Liver (tissue), 9 donors: ENCODE measurements around the gene SPTBN4. TPM values are rescaled to one million over a fixed set of nuclear protein-coding genes. Genes with fewer than 3 reads are reported as not detected.

Source experiments
- DNase-seq: peaks from one replicate; pipeline ENCODE4 v3.0.0-alpha.2; 2017; ENCODE audit warnings: low spot score
- H3K27ac ChIP-seq, 2 donors: one replicate each; pipeline ENCODE4 v1.7.0; 2013; ENCODE audit warnings: inconsistent platforms in 2 of 2, low read length in 2 of 2, control low read depth in 1 of 2, low read depth in 1 of 2, mild to moderate bottlenecking in 1 of 2
- H3K27me3 ChIP-seq, 4 donors: one replicate each; pipeline versions ENCODE4 v1.6.1 to v1.7.0; 2013; ENCODE audit warnings: low read length in 3 of 4, inconsistent platforms in 1 of 4, mild to moderate bottlenecking in 1 of 4, moderate library complexity in 1 of 4; ENCODE audit not compliant: control insufficient read depth in 4 of 4, insufficient read depth in 4 of 4
- H3K36me3 ChIP-seq, 4 donors: one replicate each; pipeline versions ENCODE4 v1.6.1 to v1.7.0; 2013; ENCODE audit warnings: low read length in 3 of 4, mild to moderate bottlenecking in 3 of 4, low read depth in 1 of 4, moderate library complexity in 1 of 4; ENCODE audit not compliant: control insufficient read depth in 4 of 4, insufficient read depth in 3 of 4
- H3K4me1 ChIP-seq, 4 donors: one replicate each; pipeline versions ENCODE4 v1.6.1 to v1.7.0; 2013; ENCODE audit warnings: low read length in 3 of 4, mild to moderate bottlenecking in 3 of 4, moderate library complexity in 1 of 4; ENCODE audit not compliant: control insufficient read depth in 4 of 4, insufficient read depth in 4 of 4
- H3K4me3 ChIP-seq, 3 donors: one replicate each; pipeline versions ENCODE4 v1.6.1 to v1.7.0; 2013; ENCODE audit warnings: low read length in 3 of 3, control low read depth in 1 of 3, low read depth in 1 of 3, mild to moderate bottlenecking in 1 of 3
- H3K9ac ChIP-seq, 2 donors: one replicate each; pipeline ENCODE4 v1.7.0; 2013; ENCODE audit warnings: low read length in 2 of 2, mild to moderate bottlenecking in 2 of 2, moderate library complexity in 2 of 2, control low read depth in 1 of 2, low read depth in 1 of 2
- H3K9me3 ChIP-seq, 4 donors: one replicate each; pipeline versions ENCODE4 v1.6.1 to v1.7.0; 2013; ENCODE audit warnings: low read length in 3 of 4; ENCODE audit not compliant: control insufficient read depth in 4 of 4
- ATF3 ChIP-seq: IDR thresholded peaks from 2 replicates; pipeline ENCODE4 v1.6.1; 2016; ENCODE audit warnings: antibody characterized with exemption
- CTCF ChIP-seq: fragments of 150-350 bp; IDR thresholded peaks from 2 replicates; pipeline ENCODE4 v1.5.1; 2017; ENCODE audit warnings: improper control_type of control experiment, low read depth, low read length; ENCODE audit not compliant: missing input control
- EGR1 ChIP-seq, 2 donors: IDR thresholded peaks; 2 replicates each; pipeline ENCODE4 v1.6.1; 2016 to 2018; ENCODE audit warnings: antibody characterized with exemption in 2 of 2, low read depth in 2 of 2
- FOXA1 ChIP-seq: IDR thresholded peaks from 2 replicates; pipeline ENCODE4 v1.6.1; 2016; ENCODE audit warnings: antibody characterized with exemption
- FOXA2 ChIP-seq: IDR thresholded peaks from 2 replicates; pipeline ENCODE4 v1.6.1; 2016; ENCODE audit warnings: antibody characterized with exemption
- GABPA ChIP-seq, 2 donors: IDR thresholded peaks in 1 of 2; conservative IDR thresholded peaks in 1 of 2; 2 replicates each; pipeline ENCODE4 v1.6.1; 2016; ENCODE audit warnings: antibody characterized with exemption in 2 of 2, mild to moderate bottlenecking in 1 of 2, moderate library complexity in 1 of 2
- HNF4A ChIP-seq, 2 donors: conservative IDR thresholded peaks; 2 replicates each; pipeline ENCODE4 v1.6.1; 2016; ENCODE audit warnings: antibody characterized with exemption in 2 of 2, mild to moderate bottlenecking in 2 of 2
- HNF4G ChIP-seq: IDR thresholded peaks from 2 replicates; pipeline ENCODE4 v1.6.1; 2016; ENCODE audit warnings: antibody characterized with exemption
- JUND ChIP-seq, 2 donors: IDR thresholded peaks; 2 replicates each; pipeline ENCODE4 v1.6.1; 2016; ENCODE audit warnings: antibody characterized with exemption in 2 of 2
- MAX ChIP-seq: IDR thresholded peaks from 2 replicates; pipeline ENCODE4 v1.6.1; 2016; ENCODE audit warnings: antibody characterized with exemption
- NR2F2 ChIP-seq: IDR thresholded peaks from 2 replicates; pipeline ENCODE4 v1.6.1; 2016; ENCODE audit warnings: antibody characterized with exemption
- RAD21 ChIP-seq, 2 donors: IDR thresholded peaks; 2 replicates each; pipeline ENCODE4 v1.6.1; 2016; ENCODE audit warnings: antibody characterized with exemption in 2 of 2, mild to moderate bottlenecking in 2 of 2
- REST ChIP-seq: IDR thresholded peaks from 2 replicates; pipeline ENCODE4 v1.6.1; 2016; ENCODE audit warnings: antibody characterized with exemption, mild to moderate bottlenecking
- RXRA ChIP-seq, 2 donors: IDR thresholded peaks; 2 replicates each; pipeline ENCODE4 v1.6.1; 2017 to 2018; ENCODE audit warnings: antibody characterized with exemption in 2 of 2, mild to moderate bottlenecking in 1 of 2
- SP1 ChIP-seq: IDR thresholded peaks from 2 replicates; pipeline ENCODE4 v1.6.1; 2018; ENCODE audit warnings: antibody characterized with exemption, mild to moderate bottlenecking
- TAF1 ChIP-seq: conservative IDR thresholded peaks from 2 replicates; pipeline ENCODE4 v1.6.1; 2016; ENCODE audit warnings: antibody characterized with exemption, mild to moderate bottlenecking
- YY1 ChIP-seq: IDR thresholded peaks from 2 replicates; pipeline ENCODE4 v1.6.1; 2016; ENCODE audit warnings: antibody characterized with exemption, mild to moderate bottlenecking
- ZBTB33 ChIP-seq: IDR thresholded peaks from 2 replicates; pipeline ENCODE4 v1.6.1; 2016; ENCODE audit warnings: antibody characterized with exemption
- WGBS: extraction: QIAGEN DNeasy Blood & Tissue Kit; methylation state at CpG from one replicate; pipeline ENCODE4 v1.1.7; 2013; 5-methylcytosine and 5-hydroxymethylcytosine counted together
- polyA plus RNA-seq, 2 donors: library from polyadenylated mRNA; stranded (reverse) in 1 of 2; unstranded in 1 of 2; fragments of 200-250 nt in 1 of 2; fragments of >200 nt in 1 of 2; fragmentation: Nextera tagmentation in 1 of 2; extraction: Ambion mirVana in 1 of 2; gene quantifications; one replicate each; pipeline versions ENCODE4 v1.2.1 to v1.2.3, GENCODE V29; 2013 to 2015
- total RNA-seq, 2 donors: library from RNA; depleted of rRNA; stranded (reverse); fragments of >200 nt; gene quantifications; one replicate each; pipeline ENCODE4 v1.2.3, GENCODE V29; 2014
- donor health status: healthy.
- donor health status: healthy.
- donor health status: healthy.
- donor health status: healthy.
- donor health status: healthy.

SPTBN4 gene
- total and polyA plus RNA-seq, 4 donors, result 0.13 to 1.1 (median 0.62) TPM

GRCh38 chr19:40513345-40513678 is 46.5 kb downstream of the SPTBN4 start:
- Histone ChIP-seq H3K36me3 (no peaks in the 10 kb centered on the region), H3K4me3 (no peak overlapping the region), H3K9ac (no peak overlapping the region), H3K4me1 (peaks cover 0 to 10% (median 4%) of the 10 kb centered on the region in 4 donors), H3K27me3 (peaks cover 0 to 5% (median 2%) of the 10 kb centered on the region in 4 donors), H3K9me3 (no peaks in the 10 kb centered on the region), H3K27ac (no peak overlapping the region)
- WGBS, result 56% methylated on average over 27 of the region's 27 CpGs
- TF ChIP-seq EGR1 (IDR thresholded peaks at IDR 0.05; ENCODE audit: low read depth in 2 of 2), result no peak
- TF ChIP-seq REST, result no peak
- TF ChIP-seq GABPA (IDR thresholded peaks at IDR 0.05 in 1 of 2, conservative IDR thresholded peaks at IDR 0.05 in 1 of 2), result no peak
- no peak for TF ChIP-seq HNF4G
- TF ChIP-seq FOXA1, result no peak
- no peak for TF ChIP-seq RXRA (IDR thresholded peaks at IDR 0.05)
- no peak for TF ChIP-seq MAX
- TF ChIP-seq ATF3, result no peak
- no peak for TF ChIP-seq SP1
- no peak for TF ChIP-seq JUND (IDR thresholded peaks at IDR 0.05)
- TF ChIP-seq FOXA2, result no peak
- TF ChIP-seq TAF1, result no peak
- TF ChIP-seq NR2F2, result no peak
- no peak for TF ChIP-seq ZBTB33
- TF ChIP-seq HNF4A (conservative IDR thresholded peaks at IDR 0.05), result no peak
- no peak for TF ChIP-seq CTCF
- TF ChIP-seq YY1, result no peak
- TF ChIP-seq RAD21 (IDR thresholded peaks at IDR 0.05), result no peak
- DNase-seq, result no peak
